Transverse colon (tissue), 4 donors: ENCODE results near the gene DHRSX. TPM values are rescaled to one million over a fixed set of nuclear protein-coding genes. Genes with fewer than 3 reads are reported as not detected.
"Not testable (repeated sequence)": the region's sequence is repeated elsewhere in the genome, so short reads cannot be mapped to it uniquely, and the experiment has no call there.

Experiments
- DNase-seq: peaks from one replicate; pipeline ENCODE4 v3.0.0-alpha.2; 2019
- H3K27ac ChIP-seq, 4 donors: fragments of 200-600 bp; sonication (generic); 2 replicates each; pipeline ENCODE4 v1.5.1; 2016 to 2018; ENCODE audit warnings: inconsistent platforms in 4 of 4
- H3K27me3 ChIP-seq: fragments of 200-600 bp; sonication (generic); 2 replicates; pipeline ENCODE4 v1.5.1; 2017; ENCODE audit warnings: inconsistent platforms
- H3K36me3 ChIP-seq, 4 donors: fragments of 200-600 bp; sonication (generic); 2 replicates each; pipeline ENCODE4 v1.5.1; 2017 to 2019; ENCODE audit warnings: inconsistent platforms in 4 of 4
- H3K4me1 ChIP-seq, 4 donors: fragments of 200-600 bp; sonication (generic); 2 replicates each; pipeline ENCODE4 v1.5.1; 2017 to 2020; ENCODE audit warnings: inconsistent platforms in 4 of 4
- H3K4me3 ChIP-seq, 4 donors: fragments of 200-600 bp; sonication (generic); 1 replicate in 1 of 4; 2 replicates in 3 of 4; pipeline versions ENCODE4 v1.5.1 to v1.6.1; 2017 to 2019; ENCODE audit warnings: inconsistent platforms in 4 of 4
- H3K9me3 ChIP-seq, 2 donors: fragments of 200-600 bp; sonication (generic); 2 replicates each; pipeline ENCODE4 v1.5.1; 2017 to 2019; ENCODE audit warnings: inconsistent platforms in 2 of 2
- EP300 ChIP-seq: sonication (generic); formaldehyde crosslinking; IDR thresholded peaks from one replicate; pipeline ENCODE4 v1.6.1; 2017; ENCODE audit warnings: antibody characterized with exemption, low read depth
- POLR2A ChIP-seq: fragments of 450-650 bp; IDR thresholded peaks from one replicate; pipeline ENCODE4 v1.6.1; 2016; ENCODE audit warnings: antibody characterized with exemption, mild to moderate bottlenecking, moderate library complexity
- POLR2AphosphoS5 ChIP-seq, 3 donors: sonication (generic); formaldehyde crosslinking; IDR thresholded peaks; one replicate each; pipeline ENCODE4 v1.6.1; 2016; ENCODE audit warnings: antibody characterized with exemption in 3 of 3
- WGBS, 2 donors: methylation state at CpG; one replicate each; pipeline ENCODE4 v1.1.5; 2018; ENCODE audit warnings: low coverage in 1 of 2; 5-methylcytosine and 5-hydroxymethylcytosine counted together
- in situ Hi-C, 4 donors: fragments of 200-750 bp; cut with MboI; loops; one replicate each; pipeline versions ENCODE4 v1.15.0 to v1.15.1; 2017; ENCODE audit warnings: low sequenced_read_pairs in 3 of 4, low pct_ligation_motif_present in 1 of 4, low pct_unique_long_range_greater_than_20kb in 1 of 4
- intact Hi-C: fragments of 100-400 bp; cut with DNase I; formaldehyde crosslinking; loops from one replicate; pipeline ENCODE4 v1.15.1; 2023; ENCODE audit warnings: low total_unique reads
- total RNA-seq, 4 donors: library from RNA; depleted of rRNA; stranded (reverse); fragments of >200 nt; gene quantifications; one replicate each; pipeline ENCODE4 v1.1.0, GENCODE V29; 2016
- TF ChIP-seq, protein P1 (sequence below), 5 experiments: fragments of 200-600 bp in 3 of 5; fragments of 450-650 bp in 2 of 5; sonication (generic) in 3 of 5; IDR thresholded peaks; 1 replicate in 2 of 5; 2 replicates in 3 of 5; pipeline ENCODE4 v1.5.1; 2016 to 2017; ENCODE audit warnings: antibody characterized with exemption in 5 of 5, inconsistent platforms in 3 of 5, mild to moderate bottlenecking in 2 of 5, moderate library complexity in 1 of 5

Gene DHRSX
- total RNA-seq, 4 donors from 2014 or later, result 27.9 to 39.9 (median 33.9) TPM

DNA sequence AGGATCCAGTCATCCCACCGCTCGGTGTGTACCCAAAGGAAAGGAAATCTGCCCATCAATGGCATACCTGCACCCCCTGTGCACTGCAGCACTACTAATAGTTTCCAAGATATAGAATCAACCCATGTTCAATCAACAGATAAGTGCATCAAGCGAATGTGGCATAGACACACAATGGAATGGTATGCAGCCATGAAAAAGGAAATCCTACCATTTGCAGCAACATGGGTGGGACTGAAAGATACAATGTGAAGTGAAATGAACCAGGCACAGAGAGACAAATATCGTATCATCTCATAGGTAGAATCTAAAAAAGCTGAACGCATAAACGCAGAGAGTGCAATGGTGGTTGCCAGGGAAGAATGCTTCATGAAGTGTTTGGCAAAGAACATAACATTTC, 42.5 kb downstream of the DHRSX start:
- Histone ChIP-seq H3K36me3 (no peaks in the 10 kb centered on the region), H3K27ac (no peak overlapping the region), H3K27me3 (no peaks in the 10 kb centered on the region), H3K4me1 (peaks cover 0 to 3% (median 0%) of the 10 kb centered on the region in 4 donors), H3K9me3 (no peaks in the 10 kb centered on the region), H3K4me3 (no peak overlapping the region)
- intact Hi-C loops (no loop called here), in situ Hi-C loops (no loop called here)
- TF ChIP-seq, protein P1, sequence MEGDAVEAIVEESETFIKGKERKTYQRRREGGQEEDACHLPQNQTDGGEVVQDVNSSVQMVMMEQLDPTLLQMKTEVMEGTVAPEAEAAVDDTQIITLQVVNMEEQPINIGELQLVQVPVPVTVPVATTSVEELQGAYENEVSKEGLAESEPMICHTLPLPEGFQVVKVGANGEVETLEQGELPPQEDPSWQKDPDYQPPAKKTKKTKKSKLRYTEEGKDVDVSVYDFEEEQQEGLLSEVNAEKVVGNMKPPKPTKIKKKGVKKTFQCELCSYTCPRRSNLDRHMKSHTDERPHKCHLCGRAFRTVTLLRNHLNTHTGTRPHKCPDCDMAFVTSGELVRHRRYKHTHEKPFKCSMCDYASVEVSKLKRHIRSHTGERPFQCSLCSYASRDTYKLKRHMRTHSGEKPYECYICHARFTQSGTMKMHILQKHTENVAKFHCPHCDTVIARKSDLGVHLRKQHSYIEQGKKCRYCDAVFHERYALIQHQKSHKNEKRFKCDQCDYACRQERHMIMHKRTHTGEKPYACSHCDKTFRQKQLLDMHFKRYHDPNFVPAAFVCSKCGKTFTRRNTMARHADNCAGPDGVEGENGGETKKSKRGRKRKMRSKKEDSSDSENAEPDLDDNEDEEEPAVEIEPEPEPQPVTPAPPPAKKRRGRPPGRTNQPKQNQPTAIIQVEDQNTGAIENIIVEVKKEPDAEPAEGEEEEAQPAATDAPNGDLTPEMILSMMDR (IDR thresholded peaks at IDR 0.05), result no peak
- TF ChIP-seq EP300, result no peak
- no peak for TF ChIP-seq POLR2A
- TF ChIP-seq POLR2AphosphoS5 (IDR thresholded peaks at IDR 0.05), result no peak
- no peak for DNase-seq
- 94 to 100% methylated on average over 2 to 6 of the region's 6 CpGs for WGBS, 2 donors

DNA sequence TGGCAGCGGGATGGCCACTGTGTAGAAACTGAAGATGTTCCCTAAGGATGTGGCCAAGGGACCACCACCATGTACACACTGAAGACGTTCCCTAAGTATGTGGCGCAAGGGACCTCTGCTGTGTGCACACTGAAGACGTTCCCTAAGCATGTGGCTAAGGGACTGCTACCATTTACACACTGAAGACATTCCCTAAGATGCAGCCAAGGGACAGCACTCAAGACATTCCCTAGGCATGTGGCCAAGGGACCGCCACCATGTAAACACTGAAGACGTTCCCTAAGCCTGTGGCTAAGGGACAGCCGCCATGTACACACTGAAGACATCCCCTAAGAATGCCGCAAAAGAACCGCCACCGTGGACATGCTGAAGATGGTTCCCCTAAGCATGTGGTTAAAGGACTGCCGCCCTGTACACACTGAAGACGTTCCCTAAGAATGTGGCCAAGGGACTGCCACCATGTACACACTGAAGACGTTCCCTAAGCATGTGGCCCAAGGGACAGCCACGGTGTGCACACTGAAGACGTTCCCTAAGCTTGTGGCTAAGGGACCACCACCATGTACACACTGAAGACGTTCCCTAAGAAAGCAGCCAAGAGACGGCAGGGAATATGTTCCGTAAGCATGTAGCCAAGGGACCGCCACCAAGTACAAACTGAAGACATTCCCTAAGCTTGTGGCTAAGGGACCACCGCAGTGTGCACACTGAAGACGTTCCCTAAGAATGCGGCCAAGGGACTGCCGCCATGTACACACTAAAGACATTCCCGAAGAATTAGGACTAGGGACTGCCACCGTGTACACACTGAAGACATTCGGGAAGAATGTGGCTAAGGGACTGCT, 43.3 kb downstream of the DHRSX start:
- no peak overlapping the region for H3K4me3 ChIP-seq
- TF ChIP-seq EP300 (no peak), POLR2AphosphoS5 (IDR thresholded peaks at IDR 0.05) (no peak), POLR2A (no peak)
- TF ChIP-seq, protein P1 (IDR thresholded peaks at IDR 0.05), result no peak
- no peak overlapping the region for H3K27ac ChIP-seq
- 93 to 97% methylated on average over 10 to 25 of the region's 26 CpGs for WGBS, 2 donors
- no peaks in the 10 kb centered on the region for H3K36me3 ChIP-seq
- H3K9me3 ChIP-seq, result no peaks in the 10 kb centered on the region
- peaks cover 0 to 3% (median 0%) of the 10 kb centered on the region in 4 donors for H3K4me1 ChIP-seq
- in situ Hi-C loops (no loop called here), intact Hi-C loops (no loop called here)
- DNase-seq, result no peak
- no peaks in the 10 kb centered on the region for H3K27me3 ChIP-seq

DNA sequence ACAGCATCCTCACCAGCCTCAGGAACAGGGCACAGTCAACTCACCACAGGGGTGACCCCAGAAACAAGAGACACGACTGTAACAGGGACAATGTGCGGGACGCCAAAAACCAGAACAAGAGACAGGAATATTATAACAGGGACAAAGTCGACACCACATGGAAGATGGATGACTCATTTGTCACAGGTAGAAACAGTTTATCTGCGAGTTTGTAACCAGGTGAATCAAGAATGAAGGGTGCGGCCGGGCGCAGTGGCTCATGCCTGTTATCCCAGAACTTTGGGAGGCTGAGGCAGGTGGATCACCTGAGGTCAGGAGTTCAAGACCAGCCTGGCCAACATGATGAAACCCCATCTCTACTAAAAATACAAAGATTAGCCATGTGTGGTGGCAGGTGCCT, 44.7 kb downstream of the DHRSX start:
- H3K4me1 ChIP-seq, in situ Hi-C loops, H3K27me3 ChIP-seq, DNase-seq, H3K4me3 ChIP-seq, H3K9me3 ChIP-seq, intact Hi-C loops, H3K27ac ChIP-seq, H3K36me3 ChIP-seq: not testable (repeated sequence)
- 80 to 83% methylated on average over 8 of the region's 8 CpGs for WGBS, 2 donors

DNA sequence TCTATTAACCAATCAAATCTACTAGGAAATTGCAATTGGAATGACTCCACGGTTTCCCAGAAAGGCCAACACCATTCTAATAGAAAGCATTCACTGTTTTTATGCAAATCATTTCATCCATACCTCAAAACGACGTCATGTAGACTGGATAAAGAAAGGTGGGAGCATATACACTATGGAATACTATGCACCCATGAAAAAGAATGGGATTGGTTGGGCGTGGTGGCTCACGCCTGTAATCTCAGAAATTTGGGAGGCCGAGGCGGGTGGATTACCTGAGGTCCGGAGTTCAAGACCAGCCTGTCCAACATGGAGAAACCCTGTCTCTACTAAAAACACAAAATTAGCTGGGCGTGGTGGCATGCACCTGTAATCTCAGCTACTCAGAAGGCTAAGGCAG, 46.2 kb downstream of the DHRSX start:
- in situ Hi-C loops, H3K4me3 ChIP-seq, H3K4me1 ChIP-seq, H3K27ac ChIP-seq, H3K27me3 ChIP-seq, DNase-seq, intact Hi-C loops, H3K9me3 ChIP-seq, H3K36me3 ChIP-seq: not testable (repeated sequence)
- WGBS, 2 donors, result 94 to 99% methylated on average over 8 to 9 of the region's 9 CpGs

DNA sequence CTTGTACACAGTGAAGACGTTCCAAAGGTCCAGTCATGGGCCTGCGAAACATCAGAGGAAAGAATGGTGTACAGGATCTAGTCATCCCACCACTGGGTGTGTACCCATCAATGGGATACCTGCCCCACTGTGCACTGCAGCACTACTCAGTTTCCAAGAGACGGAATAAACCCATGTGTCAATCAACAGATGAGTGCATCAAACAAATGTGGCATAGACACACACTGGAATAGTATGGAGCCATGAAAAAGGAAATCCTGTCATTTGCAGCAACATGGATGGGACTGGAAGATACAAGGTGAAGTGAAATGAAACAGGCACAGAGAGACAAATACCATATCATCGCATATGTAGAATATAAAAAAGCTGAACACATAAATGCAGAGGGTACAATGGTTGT, 48.0 kb downstream of the DHRSX start:
- H3K4me3 ChIP-seq, result no peak overlapping the region
- no peaks in the 10 kb centered on the region for H3K36me3 ChIP-seq
- intact Hi-C loops (no loop called here), in situ Hi-C loops (no loop called here)
- H3K9me3 ChIP-seq, result no peaks in the 10 kb centered on the region
- H3K27ac ChIP-seq, result no peak overlapping the region
- H3K27me3 ChIP-seq, result no peaks in the 10 kb centered on the region
- 97 to 100% methylated on average over 2 to 4 of the region's 4 CpGs for WGBS, 2 donors
- peaks cover 0 to 9% (median 2%) of the 10 kb centered on the region in 4 donors for H3K4me1 ChIP-seq
- DNase-seq, result no peak
- TF ChIP-seq EP300, result no peak
- TF ChIP-seq POLR2AphosphoS5 (IDR thresholded peaks at IDR 0.05), result no peak
- TF ChIP-seq POLR2A, result no peak
- TF ChIP-seq, protein P1 (IDR thresholded peaks at IDR 0.05), result no peak
